ENCODE data around the gene SNX13.

SNX13 gene

GRCh38 chr7:17940302-17940883 is at the start of gene SNX13:
SNX13 (minus strand) TSS chr7:17940494; CDS start chr7:17940295, 199 bp downstream.
- TF ChIP-seq, protein P1, sequence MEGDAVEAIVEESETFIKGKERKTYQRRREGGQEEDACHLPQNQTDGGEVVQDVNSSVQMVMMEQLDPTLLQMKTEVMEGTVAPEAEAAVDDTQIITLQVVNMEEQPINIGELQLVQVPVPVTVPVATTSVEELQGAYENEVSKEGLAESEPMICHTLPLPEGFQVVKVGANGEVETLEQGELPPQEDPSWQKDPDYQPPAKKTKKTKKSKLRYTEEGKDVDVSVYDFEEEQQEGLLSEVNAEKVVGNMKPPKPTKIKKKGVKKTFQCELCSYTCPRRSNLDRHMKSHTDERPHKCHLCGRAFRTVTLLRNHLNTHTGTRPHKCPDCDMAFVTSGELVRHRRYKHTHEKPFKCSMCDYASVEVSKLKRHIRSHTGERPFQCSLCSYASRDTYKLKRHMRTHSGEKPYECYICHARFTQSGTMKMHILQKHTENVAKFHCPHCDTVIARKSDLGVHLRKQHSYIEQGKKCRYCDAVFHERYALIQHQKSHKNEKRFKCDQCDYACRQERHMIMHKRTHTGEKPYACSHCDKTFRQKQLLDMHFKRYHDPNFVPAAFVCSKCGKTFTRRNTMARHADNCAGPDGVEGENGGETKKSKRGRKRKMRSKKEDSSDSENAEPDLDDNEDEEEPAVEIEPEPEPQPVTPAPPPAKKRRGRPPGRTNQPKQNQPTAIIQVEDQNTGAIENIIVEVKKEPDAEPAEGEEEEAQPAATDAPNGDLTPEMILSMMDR (IDR thresholded peaks at IDR 0.05; ENCODE audit: low read depth, low read length, missing control alignments): peak; percentile 30
- DNase-seq (ENCODE audit: low read depth): peak; percentile 59
- H3K4me3 ChIP-seq (ENCODE audit: low read depth, low read length): peak within 1 kb of the TSS; percentile 90

DNA sequence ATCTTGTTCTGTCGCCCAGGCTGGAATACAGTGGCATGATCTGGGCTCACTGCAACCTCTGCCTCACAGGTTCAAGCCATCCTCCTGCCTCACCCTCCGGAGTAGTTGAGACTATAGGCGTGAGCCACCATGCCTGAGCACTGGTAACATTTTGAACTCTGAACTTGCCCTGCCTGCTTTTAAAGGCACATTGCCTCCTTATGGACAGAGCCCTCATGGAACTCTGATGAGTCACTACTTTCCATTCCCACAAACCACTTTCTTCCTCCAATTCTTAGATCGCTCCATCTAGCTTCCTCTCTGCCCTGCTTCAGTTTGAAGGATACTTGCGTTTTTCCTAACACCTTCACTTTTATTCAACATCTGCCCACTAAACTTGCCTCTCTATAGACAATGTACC is 49.3 kb upstream of the SNX13 start:
- no peak for DNase-seq (ENCODE audit: low read depth)
- TF ChIP-seq, protein P1 (IDR thresholded peaks at IDR 0.05; ENCODE audit: low read depth, low read length, missing control alignments): no peak
- no peak overlapping the region for H3K4me3 ChIP-seq (ENCODE audit: low read depth, low read length)

GRCh38 chr7:17988858-17989257 is 48.6 kb upstream of the SNX13 start:
- DNase-seq (ENCODE audit: low read depth): no peak
- H3K4me3 ChIP-seq (ENCODE audit: low read depth, low read length): no peak overlapping the region
- TF ChIP-seq, protein P1 (IDR thresholded peaks at IDR 0.05; ENCODE audit: low read depth, low read length, missing control alignments): no peak

- DNase-seq (ENCODE audit: low read depth): no peak
- TF ChIP-seq, protein P1 (IDR thresholded peaks at IDR 0.05; ENCODE audit: low read depth, low read length, missing control alignments): no peak
- no peak overlapping the region for H3K4me3 ChIP-seq (ENCODE audit: low read depth, low read length)
These were observed 47.8 kb upstream of the SNX13 start for GRCh38 chr7:17988141-17988540.

GRCh38 chr7:17986851-17987250 is 46.6 kb upstream of the SNX13 start:
- TF ChIP-seq, protein P1 (IDR thresholded peaks at IDR 0.05; ENCODE audit: low read depth, low read length, missing control alignments): no peak
- no peak for DNase-seq (ENCODE audit: low read depth)
- H3K4me3 ChIP-seq (ENCODE audit: low read depth, low read length): no peak overlapping the region

GRCh38 chr7:17985473-17986239 is 45.4 kb upstream of the SNX13 start:
- TF ChIP-seq, protein P1 (IDR thresholded peaks at IDR 0.05; ENCODE audit: low read depth, low read length, missing control alignments): no peak
- H3K4me3 ChIP-seq (ENCODE audit: low read depth, low read length): no peak overlapping the region
- no peak for DNase-seq (ENCODE audit: low read depth)

All from GM12864 (cell line).